ENCODE data around the gene GTF2A2.

- TF ChIP-seq POLR2A (IDR thresholded peaks at IDR 0.05) (no peak), CTCF (IDR thresholded peaks at IDR 0.05) (no peak)
Measured at GRCh38 chr15:59685737-59686297, 28.5 kb upstream of the GTF2A2 start.

All from tibial nerve (tissue), 3 donors.